GM15510 (cell line): ENCODE results near the gene NR5A2.

ENCODE experiments used
- POLR2A ChIP-seq: IDR thresholded peaks from 3 replicates; pipeline ENCODE4 v1.6.1; 2011; ENCODE audit warnings: borderline replicate concordance; ENCODE audit not compliant: insufficient read length; ENCODE audit errors: extremely low read depth

NR5A2 gene

GRCh38 chr1:200118779-200119505 is 91.4 kb downstream of the NR5A2 start:
- no peak for TF ChIP-seq POLR2A

GRCh38 chr1:200121421-200121820 is 93.9 kb downstream of the NR5A2 start:
- TF ChIP-seq POLR2A, result no peak

GRCh38 chr1:200124309-200124708 is 96.8 kb downstream of the NR5A2 start:
- TF ChIP-seq POLR2A, result no peak

GRCh38 chr1:200128081-200128480 is 100.6 kb downstream of the NR5A2 start:
- TF ChIP-seq POLR2A, result no peak

- no peak for TF ChIP-seq POLR2A
Measured at GRCh38 chr1:200128944-200129879, 101.7 kb downstream of the NR5A2 start.

GRCh38 chr1:200130552-200130951 is 103.0 kb downstream of the NR5A2 start:
- no peak for TF ChIP-seq POLR2A

GRCh38 chr1:200131551-200132125 is 104.1 kb downstream of the NR5A2 start:
- TF ChIP-seq POLR2A, result no peak

- TF ChIP-seq POLR2A, result no peak
Measured at GRCh38 chr1:200133123-200133522, 105.6 kb downstream of the NR5A2 start.

GRCh38 chr1:200134116-200134515 is 106.6 kb downstream of the NR5A2 start:
- TF ChIP-seq POLR2A, result no peak

- no peak for TF ChIP-seq POLR2A
Measured at GRCh38 chr1:200136384-200136783, 108.9 kb downstream of the NR5A2 start.

- TF ChIP-seq POLR2A, result no peak
Measured at GRCh38 chr1:200139661-200140250, 112.2 kb downstream of the NR5A2 start.

GRCh38 chr1:200143347-200143746 is 115.8 kb downstream of the NR5A2 start:
- no peak for TF ChIP-seq POLR2A

GRCh38 chr1:200146100-200146499 is 118.6 kb downstream of the NR5A2 start:
- TF ChIP-seq POLR2A, result no peak

- no peak for TF ChIP-seq POLR2A
Measured at GRCh38 chr1:200147094-200147493, 119.6 kb downstream of the NR5A2 start.

GRCh38 chr1:200147742-200148141 is 120.2 kb downstream of the NR5A2 start:
- no peak for TF ChIP-seq POLR2A
